GM13977 (cell line): ENCODE measurements around the gene PSIP1.
"Not testable (repeated sequence)": the region's sequence is repeated elsewhere in the genome, so short reads cannot be mapped to it uniquely, and the experiment has no call there.

Experiments used
- DNase-seq: peaks from one replicate; pipeline ENCODE4 v3.0.0; 2012; ENCODE audit warnings: low spot score
- CTCF ChIP-seq: IDR thresholded peaks from 2 replicates; pipeline ENCODE4 v1.5.1; 2012; ENCODE audit warnings: mild to moderate bottlenecking, control low read depth; ENCODE audit not compliant: insufficient read depth; ENCODE audit errors: extremely low read depth, missing control alignments
- in situ Hi-C: fragments of 300-500 bp; cut with MboI; formaldehyde crosslinking; loops from one replicate; pipeline ENCODE4 v1.12.0; 2022; ENCODE audit warnings: low sequenced_read_pairs, low pct_unique_long_range_greater_than_20kb, mixed read lengths, inconsistent platforms; ENCODE audit not compliant: unreplicated experiment

PSIP1 gene

GRCh38 chr9:15469406-15469805, 41.4 kb downstream of the PSIP1 start:
- TF ChIP-seq CTCF: no peak
- DNase-seq: no peak
- in situ Hi-C loops: no loop called here

- TF ChIP-seq CTCF: no peak
- in situ Hi-C loops: no loop called here
- no peak for DNase-seq
These were observed 42.6 kb downstream of the PSIP1 start for GRCh38 chr9:15468145-15468544.

- in situ Hi-C loops: no loop called here
- TF ChIP-seq CTCF: no peak
- no peak for DNase-seq
These were observed 49.2 kb downstream of the PSIP1 start for GRCh38 chr9:15461601-15462000.

GRCh38 chr9:15461056-15461455, 49.7 kb downstream of the PSIP1 start:
- no peak for TF ChIP-seq CTCF
- DNase-seq: no peak
- in situ Hi-C loops: no loop called here

GRCh38 chr9:15453956-15454355, 56.8 kb downstream of the PSIP1 start:
- DNase-seq: no peak
- in situ Hi-C loops: no loop called here
- no peak for TF ChIP-seq CTCF

GRCh38 chr9:15444141-15444540, 66.6 kb downstream of the PSIP1 start:
- in situ Hi-C loops: no loop called here
- no peak for TF ChIP-seq CTCF
- DNase-seq: no peak

GRCh38 chr9:15442264-15442663, 68.5 kb downstream of the PSIP1 start:
- in situ Hi-C loops, DNase-seq: not testable (repeated sequence)

- DNase-seq, in situ Hi-C loops: not testable (repeated sequence)
These were observed 68.9 kb downstream of the PSIP1 start for GRCh38 chr9:15441841-15442240.
